HL-60 (cell line): ENCODE results near the gene JTB.
"Not testable (repeated sequence)": the region's sequence is repeated elsewhere in the genome, so short reads cannot be mapped to it uniquely, and the experiment has no call there.

Experiments used
- DNase-seq, 2 experiments: peaks; one replicate each; pipeline ENCODE4 v3.0.0-alpha.2; 2010 to 2020; ENCODE audit warnings: low read depth in 1 of 2, low spot score in 1 of 2
- H3K27ac ChIP-seq: fragments of 250-450 bp; sonication (Bioruptor Pico); replicated peaks from 2 replicates; pipeline ENCODE4 v1.5.1; 2020; ENCODE audit warnings: mild to moderate bottlenecking, moderate library complexity
- H3K27me3 ChIP-seq: fragments of 250-450 bp; sonication (Bioruptor Pico); 2 replicates; pipeline ENCODE4 v1.5.1; 2021; ENCODE audit warnings: mild to moderate bottlenecking, moderate library complexity; ENCODE audit not compliant: insufficient read depth, poor library complexity, severe bottlenecking
- H3K4me3 ChIP-seq: replicated peaks from 2 replicates; pipeline ENCODE4 v1.5.1; 2011; ENCODE audit warnings: mild to moderate bottlenecking, control low read depth, low read length; ENCODE audit not compliant: insufficient read depth
- CTCF ChIP-seq: IDR thresholded peaks from one replicate; pipeline ENCODE4 v1.5.1; 2011; ENCODE audit warnings: low read length, control low read depth, inconsistent platforms; ENCODE audit not compliant: insufficient read depth
- GABPA ChIP-seq: IDR thresholded peaks from 2 replicates; pipeline ENCODE4 v1.6.1; 2012; ENCODE audit warnings: low read depth
- POLR2AphosphoS5 ChIP-seq: IDR thresholded peaks from 2 replicates; pipeline ENCODE4 v1.6.1; 2012; ENCODE audit warnings: low read depth
- SPI1 ChIP-seq: IDR thresholded peaks from 2 replicates; pipeline ENCODE4 v1.6.1; 2012; ENCODE audit warnings: low read depth, mild to moderate bottlenecking, borderline replicate concordance
- TF ChIP-seq, protein P1 (sequence below): IDR thresholded peaks from 2 replicates; pipeline ENCODE4 v1.6.1; 2012; ENCODE audit warnings: low read depth; ENCODE audit not compliant: insufficient replicate concordance

JTB gene

GRCh38 chr1:154000420-154000819 is 22.9 kb upstream of the JTB start:
- no peak overlapping the region for H3K4me3 ChIP-seq
- DNase-seq: no peak
- TF ChIP-seq GABPA (no peak), CTCF (no peak), POLR2AphosphoS5 (no peak), SPI1 (no peak)
- TF ChIP-seq, protein P1, sequence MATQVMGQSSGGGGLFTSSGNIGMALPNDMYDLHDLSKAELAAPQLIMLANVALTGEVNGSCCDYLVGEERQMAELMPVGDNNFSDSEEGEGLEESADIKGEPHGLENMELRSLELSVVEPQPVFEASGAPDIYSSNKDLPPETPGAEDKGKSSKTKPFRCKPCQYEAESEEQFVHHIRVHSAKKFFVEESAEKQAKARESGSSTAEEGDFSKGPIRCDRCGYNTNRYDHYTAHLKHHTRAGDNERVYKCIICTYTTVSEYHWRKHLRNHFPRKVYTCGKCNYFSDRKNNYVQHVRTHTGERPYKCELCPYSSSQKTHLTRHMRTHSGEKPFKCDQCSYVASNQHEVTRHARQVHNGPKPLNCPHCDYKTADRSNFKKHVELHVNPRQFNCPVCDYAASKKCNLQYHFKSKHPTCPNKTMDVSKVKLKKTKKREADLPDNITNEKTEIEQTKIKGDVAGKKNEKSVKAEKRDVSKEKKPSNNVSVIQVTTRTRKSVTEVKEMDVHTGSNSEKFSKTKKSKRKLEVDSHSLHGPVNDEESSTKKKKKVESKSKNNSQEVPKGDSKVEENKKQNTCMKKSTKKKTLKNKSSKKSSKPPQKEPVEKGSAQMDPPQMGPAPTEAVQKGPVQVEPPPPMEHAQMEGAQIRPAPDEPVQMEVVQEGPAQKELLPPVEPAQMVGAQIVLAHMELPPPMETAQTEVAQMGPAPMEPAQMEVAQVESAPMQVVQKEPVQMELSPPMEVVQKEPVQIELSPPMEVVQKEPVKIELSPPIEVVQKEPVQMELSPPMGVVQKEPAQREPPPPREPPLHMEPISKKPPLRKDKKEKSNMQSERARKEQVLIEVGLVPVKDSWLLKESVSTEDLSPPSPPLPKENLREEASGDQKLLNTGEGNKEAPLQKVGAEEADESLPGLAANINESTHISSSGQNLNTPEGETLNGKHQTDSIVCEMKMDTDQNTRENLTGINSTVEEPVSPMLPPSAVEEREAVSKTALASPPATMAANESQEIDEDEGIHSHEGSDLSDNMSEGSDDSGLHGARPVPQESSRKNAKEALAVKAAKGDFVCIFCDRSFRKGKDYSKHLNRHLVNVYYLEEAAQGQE: no peak
- no peak overlapping the region for H3K27ac ChIP-seq
- H3K27me3 ChIP-seq: no peaks in the 10 kb centered on the region

DNA sequence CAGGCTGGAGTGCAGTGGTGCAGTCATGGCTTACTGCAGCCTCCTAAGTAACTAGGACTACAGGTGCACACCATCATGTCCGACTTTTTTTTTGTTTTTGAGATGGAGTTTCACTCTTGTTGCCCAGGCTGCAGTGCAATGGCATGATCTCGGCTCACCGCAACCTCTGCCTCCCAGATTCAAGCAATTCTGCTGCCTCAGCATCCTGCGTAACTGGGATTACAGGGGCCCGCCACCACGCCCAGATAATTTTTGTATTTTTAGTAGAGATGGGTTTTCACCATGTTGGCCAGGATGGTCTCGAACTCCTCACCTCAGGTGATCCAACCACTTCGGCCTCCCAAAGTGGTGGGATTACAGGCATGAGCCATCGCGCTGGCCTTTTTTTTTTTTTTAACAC is 19.4 kb upstream of the JTB start:
- not testable (repeated sequence) for H3K27ac ChIP-seq, H3K4me3 ChIP-seq, DNase-seq, H3K27me3 ChIP-seq

DNA sequence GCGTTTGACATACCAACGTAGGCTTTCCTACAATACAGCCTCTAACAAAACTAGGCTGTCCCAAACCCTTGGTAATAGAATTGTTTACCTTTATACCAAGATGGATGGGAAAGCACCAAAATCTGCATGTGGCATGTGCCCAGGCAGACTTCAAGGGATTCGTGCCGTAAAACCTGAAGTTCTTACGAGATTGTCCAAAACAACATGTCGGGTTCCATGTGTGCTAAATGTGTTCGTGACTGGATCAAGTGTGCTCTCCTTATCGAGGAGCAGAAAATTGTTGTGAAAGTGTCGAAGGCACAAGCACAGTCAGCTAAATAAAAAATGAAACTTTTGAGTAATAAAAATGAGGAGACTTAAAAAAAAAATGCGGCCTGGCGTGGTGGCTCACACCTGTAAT is 18.2 kb upstream of the JTB start:
- no peak for DNase-seq
- no peak overlapping the region for H3K27ac ChIP-seq
- no peaks in the 10 kb centered on the region for H3K27me3 ChIP-seq
- H3K4me3 ChIP-seq: no peak overlapping the region
- TF ChIP-seq GABPA (no peak), CTCF (no peak), POLR2AphosphoS5 (no peak), SPI1 (no peak)
- TF ChIP-seq, protein P1: no peak

GRCh38 chr1:153995202-153995601 is 17.7 kb upstream of the JTB start:
- no peaks in the 10 kb centered on the region for H3K27me3 ChIP-seq
- DNase-seq: no peak
- H3K27ac ChIP-seq: no peak overlapping the region
- no peak overlapping the region for H3K4me3 ChIP-seq
- TF ChIP-seq SPI1 (no peak), GABPA (no peak), CTCF (no peak), POLR2AphosphoS5 (no peak)
- TF ChIP-seq, protein P1: no peak
